ENCODE results near the gene NUP160.
"Not testable (repeated sequence)": the region's sequence is repeated elsewhere in the genome, so short reads cannot be mapped to it uniquely, and the experiment has no call there.

Gene NUP160

DNA sequence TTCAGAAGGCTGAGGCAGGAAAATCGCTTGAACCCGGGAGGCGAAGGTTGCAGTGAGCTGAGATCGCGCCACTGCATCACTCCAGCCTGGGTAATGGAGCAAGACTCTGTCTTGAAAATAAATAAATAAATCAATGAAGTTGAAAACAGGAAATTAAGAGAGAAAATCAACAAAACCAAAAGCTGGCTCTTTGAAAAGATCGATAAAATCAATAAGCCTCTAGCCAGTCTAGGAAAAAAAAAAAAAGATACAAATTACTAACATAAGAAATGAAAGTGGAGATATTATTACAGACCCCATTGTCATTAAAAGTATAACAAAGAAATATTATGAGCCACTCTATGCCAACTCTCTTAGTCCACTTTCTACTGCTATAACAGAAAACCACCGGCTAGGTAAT, 48.0 kb upstream of the NUP160 start:
- ATAC-seq = no peak
- TF ChIP-seq, protein P1, sequence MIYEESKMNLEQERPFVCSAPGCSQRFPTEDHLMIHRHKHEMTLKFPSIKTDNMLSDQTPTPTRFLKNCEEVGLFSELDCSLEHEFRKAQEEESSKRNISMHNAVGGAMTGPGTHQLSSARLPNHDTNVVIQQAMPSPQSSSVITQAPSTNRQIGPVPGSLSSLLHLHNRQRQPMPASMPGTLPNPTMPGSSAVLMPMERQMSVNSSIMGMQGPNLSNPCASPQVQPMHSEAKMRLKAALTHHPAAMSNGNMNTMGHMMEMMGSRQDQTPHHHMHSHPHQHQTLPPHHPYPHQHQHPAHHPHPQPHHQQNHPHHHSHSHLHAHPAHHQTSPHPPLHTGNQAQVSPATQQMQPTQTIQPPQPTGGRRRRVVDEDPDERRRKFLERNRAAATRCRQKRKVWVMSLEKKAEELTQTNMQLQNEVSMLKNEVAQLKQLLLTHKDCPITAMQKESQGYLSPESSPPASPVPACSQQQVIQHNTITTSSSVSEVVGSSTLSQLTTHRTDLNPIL (CRISPR knock-in tag; IDR thresholded peaks at IDR 0.05; ENCODE audit: low read depth) = no peak
- no peak for TF ChIP-seq ISL1 (CRISPR knock-in tag; IDR thresholded peaks at IDR 0.05)
- TF ChIP-seq, protein P2, sequence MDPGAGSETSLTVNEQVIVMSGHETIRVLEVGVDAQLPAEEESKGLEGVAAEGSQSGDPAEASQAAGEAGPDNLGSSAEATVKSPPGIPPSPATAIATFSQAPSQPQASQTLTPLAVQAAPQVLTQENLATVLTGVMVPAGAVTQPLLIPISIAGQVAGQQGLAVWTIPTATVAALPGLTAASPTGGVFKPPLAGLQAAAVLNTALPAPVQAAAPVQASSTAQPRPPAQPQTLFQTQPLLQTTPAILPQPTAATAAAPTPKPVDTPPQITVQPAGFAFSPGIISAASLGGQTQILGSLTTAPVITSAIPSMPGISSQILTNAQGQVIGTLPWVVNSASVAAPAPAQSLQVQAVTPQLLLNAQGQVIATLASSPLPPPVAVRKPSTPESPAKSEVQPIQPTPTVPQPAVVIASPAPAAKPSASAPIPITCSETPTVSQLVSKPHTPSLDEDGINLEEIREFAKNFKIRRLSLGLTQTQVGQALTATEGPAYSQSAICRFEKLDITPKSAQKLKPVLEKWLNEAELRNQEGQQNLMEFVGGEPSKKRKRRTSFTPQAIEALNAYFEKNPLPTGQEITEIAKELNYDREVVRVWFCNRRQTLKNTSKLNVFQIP (CRISPR knock-in tag; IDR thresholded peaks at IDR 0.05; ENCODE audit: borderline replicate concordance, low read depth) = no peak
- TF ChIP-seq ARNTL (CRISPR knock-in tag; IDR thresholded peaks at IDR 0.05; ENCODE audit: borderline replicate concordance, low read depth) = no peak
- no peak for TF ChIP-seq ZNF565 (CRISPR knock-in tag; conservative IDR thresholded peaks at IDR 0.05; ENCODE audit: low read depth)
- no peak for TF ChIP-seq GLIS3 (CRISPR knock-in tag; IDR thresholded peaks at IDR 0.05)

DNA sequence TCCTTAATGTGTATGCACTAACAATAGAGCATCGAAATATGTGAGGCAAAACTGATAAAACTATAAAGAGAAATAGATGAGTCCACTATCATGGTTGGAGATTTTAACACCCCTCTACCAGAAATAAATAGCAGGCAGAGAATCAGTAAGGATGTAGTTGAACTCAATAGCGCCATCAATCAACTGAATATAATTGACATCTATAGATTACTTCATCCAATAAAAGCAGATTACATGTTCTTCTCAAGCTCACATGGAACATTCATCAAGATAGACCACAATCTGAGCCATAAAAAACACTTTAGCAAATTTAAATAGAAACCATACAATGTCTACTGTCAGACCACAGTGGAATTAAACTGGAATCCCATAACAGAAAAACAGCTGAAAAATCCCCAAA, 46.9 kb upstream of the NUP160 start:
- ATAC-seq = no peak
- TF ChIP-seq ZNF565 (CRISPR knock-in tag; conservative IDR thresholded peaks at IDR 0.05; ENCODE audit: low read depth) (no peak), BACH2 (CRISPR knock-in tag; IDR thresholded peaks at IDR 0.05; ENCODE audit: borderline replicate concordance) (no peak), ZC3H10 (CRISPR knock-in tag; IDR thresholded peaks at IDR 0.05) (no peak), SNAI2 (CRISPR knock-in tag; IDR thresholded peaks at IDR 0.05) (no peak), RARB (CRISPR knock-in tag; IDR thresholded peaks at IDR 0.05) (no peak), GLIS3 (CRISPR knock-in tag; IDR thresholded peaks at IDR 0.05) (no peak), ZFP3 (CRISPR knock-in tag; IDR thresholded peaks at IDR 0.05) (no peak), ZFP30 (CRISPR knock-in tag; IDR thresholded peaks at IDR 0.05) (no peak), OSR1 (CRISPR knock-in tag; IDR thresholded peaks at IDR 0.05) (no peak), ARNTL (CRISPR knock-in tag; IDR thresholded peaks at IDR 0.05; ENCODE audit: borderline replicate concordance, low read depth) (no peak), ZNF70 (CRISPR knock-in tag; IDR thresholded peaks at IDR 0.05) (no peak), TOX (CRISPR knock-in tag; IDR thresholded peaks at IDR 0.05; ENCODE audit: borderline replicate concordance) (no peak), TCF4 (CRISPR knock-in tag; IDR thresholded peaks at IDR 0.05; ENCODE audit: borderline replicate concordance) (no peak)
- TF ChIP-seq, protein P2 (CRISPR knock-in tag; IDR thresholded peaks at IDR 0.05; ENCODE audit: borderline replicate concordance, low read depth) = no peak
- TF ChIP-seq, protein P1 (CRISPR knock-in tag; IDR thresholded peaks at IDR 0.05; ENCODE audit: low read depth) = no peak
- TF ChIP-seq, protein P3, sequence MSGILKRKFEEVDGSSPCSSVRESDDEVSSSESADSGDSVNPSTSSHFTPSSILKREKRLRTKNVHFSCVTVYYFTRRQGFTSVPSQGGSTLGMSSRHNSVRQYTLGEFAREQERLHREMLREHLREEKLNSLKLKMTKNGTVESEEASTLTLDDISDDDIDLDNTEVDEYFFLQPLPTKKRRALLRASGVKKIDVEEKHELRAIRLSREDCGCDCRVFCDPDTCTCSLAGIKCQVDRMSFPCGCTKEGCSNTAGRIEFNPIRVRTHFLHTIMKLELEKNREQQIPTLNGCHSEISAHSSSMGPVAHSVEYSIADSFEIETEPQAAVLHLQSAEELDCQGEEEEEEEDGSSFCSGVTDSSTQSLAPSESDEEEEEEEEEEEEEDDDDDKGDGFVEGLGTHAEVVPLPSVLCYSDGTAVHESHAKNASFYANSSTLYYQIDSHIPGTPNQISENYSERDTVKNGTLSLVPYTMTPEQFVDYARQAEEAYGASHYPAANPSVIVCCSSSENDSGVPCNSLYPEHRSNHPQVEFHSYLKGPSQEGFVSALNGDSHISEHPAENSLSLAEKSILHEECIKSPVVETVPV (CRISPR knock-in tag; IDR thresholded peaks at IDR 0.05) = no peak
- TF ChIP-seq, protein P4, sequence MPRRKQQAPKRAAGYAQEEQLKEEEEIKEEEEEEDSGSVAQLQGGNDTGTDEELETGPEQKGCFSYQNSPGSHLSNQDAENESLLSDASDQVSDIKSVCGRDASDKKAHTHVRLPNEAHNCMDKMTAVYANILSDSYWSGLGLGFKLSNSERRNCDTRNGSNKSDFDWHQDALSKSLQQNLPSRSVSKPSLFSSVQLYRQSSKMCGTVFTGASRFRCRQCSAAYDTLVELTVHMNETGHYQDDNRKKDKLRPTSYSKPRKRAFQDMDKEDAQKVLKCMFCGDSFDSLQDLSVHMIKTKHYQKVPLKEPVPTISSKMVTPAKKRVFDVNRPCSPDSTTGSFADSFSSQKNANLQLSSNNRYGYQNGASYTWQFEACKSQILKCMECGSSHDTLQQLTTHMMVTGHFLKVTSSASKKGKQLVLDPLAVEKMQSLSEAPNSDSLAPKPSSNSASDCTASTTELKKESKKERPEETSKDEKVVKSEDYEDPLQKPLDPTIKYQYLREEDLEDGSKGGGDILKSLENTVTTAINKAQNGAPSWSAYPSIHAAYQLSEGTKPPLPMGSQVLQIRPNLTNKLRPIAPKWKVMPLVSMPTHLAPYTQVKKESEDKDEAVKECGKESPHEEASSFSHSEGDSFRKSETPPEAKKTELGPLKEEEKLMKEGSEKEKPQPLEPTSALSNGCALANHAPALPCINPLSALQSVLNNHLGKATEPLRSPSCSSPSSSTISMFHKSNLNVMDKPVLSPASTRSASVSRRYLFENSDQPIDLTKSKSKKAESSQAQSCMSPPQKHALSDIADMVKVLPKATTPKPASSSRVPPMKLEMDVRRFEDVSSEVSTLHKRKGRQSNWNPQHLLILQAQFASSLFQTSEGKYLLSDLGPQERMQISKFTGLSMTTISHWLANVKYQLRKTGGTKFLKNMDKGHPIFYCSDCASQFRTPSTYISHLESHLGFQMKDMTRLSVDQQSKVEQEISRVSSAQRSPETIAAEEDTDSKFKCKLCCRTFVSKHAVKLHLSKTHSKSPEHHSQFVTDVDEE (CRISPR knock-in tag; IDR thresholded peaks at IDR 0.05) = no peak
- TF ChIP-seq, protein P5, sequence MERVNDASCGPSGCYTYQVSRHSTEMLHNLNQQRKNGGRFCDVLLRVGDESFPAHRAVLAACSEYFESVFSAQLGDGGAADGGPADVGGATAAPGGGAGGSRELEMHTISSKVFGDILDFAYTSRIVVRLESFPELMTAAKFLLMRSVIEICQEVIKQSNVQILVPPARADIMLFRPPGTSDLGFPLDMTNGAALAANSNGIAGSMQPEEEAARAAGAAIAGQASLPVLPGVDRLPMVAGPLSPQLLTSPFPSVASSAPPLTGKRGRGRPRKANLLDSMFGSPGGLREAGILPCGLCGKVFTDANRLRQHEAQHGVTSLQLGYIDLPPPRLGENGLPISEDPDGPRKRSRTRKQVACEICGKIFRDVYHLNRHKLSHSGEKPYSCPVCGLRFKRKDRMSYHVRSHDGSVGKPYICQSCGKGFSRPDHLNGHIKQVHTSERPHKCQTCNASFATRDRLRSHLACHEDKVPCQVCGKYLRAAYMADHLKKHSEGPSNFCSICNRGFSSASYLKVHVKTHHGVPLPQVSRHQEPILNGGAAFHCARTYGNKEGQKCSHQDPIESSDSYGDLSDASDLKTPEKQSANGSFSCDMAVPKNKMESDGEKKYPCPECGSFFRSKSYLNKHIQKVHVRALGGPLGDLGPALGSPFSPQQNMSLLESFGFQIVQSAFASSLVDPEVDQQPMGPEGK (CRISPR knock-in tag; IDR thresholded peaks at IDR 0.05; ENCODE audit: borderline replicate concordance) = no peak

DNA sequence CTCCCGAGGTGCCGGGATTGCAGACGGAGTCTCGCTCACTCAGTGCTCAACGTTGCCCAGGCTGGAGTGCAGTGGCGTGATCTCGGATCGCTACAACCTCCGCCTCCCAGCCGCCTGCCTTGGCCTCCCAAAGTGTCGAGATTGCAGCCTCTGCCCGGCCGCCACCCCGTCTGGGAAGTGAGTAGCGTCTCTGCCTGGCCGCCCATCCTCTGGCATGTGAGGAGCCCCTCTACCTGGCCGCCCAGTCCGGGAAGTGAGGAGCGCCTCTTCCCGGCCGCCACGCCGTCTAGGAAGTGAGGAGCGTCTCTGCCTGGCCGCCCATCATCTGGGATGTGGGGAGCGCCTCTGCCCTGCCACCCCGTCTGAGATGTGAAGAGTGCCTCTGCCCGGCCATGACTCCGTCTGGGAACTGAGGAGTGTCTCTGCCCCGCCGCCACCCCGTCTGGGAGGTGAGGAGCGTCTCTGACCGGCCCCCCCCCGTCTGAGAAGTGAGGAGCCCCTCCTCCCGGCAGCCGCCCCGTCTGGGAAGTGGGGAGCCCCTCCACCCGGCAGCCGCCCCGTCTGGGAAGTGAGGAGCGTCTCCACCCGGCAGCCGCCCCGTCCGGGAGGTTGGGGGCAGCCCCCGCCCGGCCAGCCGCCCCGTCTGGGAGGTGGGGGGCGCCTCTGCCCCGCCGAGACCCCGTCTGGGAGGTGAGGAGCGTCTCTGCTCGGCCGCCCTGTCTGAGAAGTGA, 44.6 kb upstream of the NUP160 start:
- ATAC-seq = not testable (repeated sequence)
